K562 treated with DMSO at 1 percent for 24 hours (cell line): ENCODE measurements around the gene WBP11. TPM values are rescaled to one million over a fixed set of nuclear protein-coding genes. Genes with fewer than 3 reads are reported as not detected.

Source experiments
- total RNA-seq: library from RNA; unstranded; fragments of 300-600 nt; gene quantifications from 2 replicates; pipeline ENCODE4 v1.2.3, GENCODE V29; 2022; ENCODE audit warnings: low read depth; ENCODE audit not compliant: insufficient read depth

WBP11 gene
- total RNA-seq, result 27.4 and 28.5 TPM in 2 replicates

DNA sequence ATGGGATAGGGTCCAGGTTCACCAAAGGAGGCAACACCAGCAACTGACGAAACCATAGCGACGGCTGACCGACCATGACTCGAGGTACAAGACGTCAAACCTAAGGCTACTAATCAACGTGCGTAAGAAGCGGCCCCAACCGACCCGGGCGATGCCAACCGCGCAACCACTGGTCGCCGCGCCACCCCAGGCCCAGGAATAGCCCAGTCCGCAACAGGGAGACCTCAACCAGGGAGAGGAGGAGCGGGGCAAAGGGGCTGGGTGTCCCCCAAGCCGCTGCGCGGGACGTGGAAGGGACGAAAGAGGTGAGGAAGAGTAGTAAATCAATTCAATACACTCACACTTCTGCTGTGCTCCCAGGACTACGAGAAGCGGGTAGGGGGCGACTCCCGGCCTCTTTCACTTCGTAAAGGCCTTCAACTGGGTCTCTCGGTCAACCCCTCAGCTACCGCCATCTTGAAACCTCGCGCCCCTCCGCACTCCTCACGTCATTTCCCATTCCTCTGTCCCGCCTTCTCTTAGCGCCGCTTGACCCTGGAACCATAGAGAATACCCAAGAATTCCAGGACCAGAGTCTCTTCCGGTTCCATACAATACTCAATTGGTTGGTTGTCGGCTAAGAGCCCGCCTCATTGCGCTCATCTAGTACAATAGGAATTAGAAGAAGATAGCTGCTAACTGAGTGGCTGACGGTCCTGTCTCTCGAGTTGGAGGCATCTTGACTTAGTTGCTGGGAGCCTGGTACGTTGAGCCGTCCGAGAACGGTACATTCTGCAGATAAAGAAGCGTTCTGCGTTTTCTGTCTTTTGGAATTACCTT, at the start of gene WBP11, which contains the start of gene C12orf60:
TSS of gene WBP11 (minus strand) at position 468 of the 819 bp plus-strand sequence. CDS start 2,095 bp downstream, outside the sequence.
TSS of gene C12orf60 (plus strand) at position 660 of the 819 bp plus-strand sequence. CDS start 19,266 bp downstream, outside the sequence.

DNA sequence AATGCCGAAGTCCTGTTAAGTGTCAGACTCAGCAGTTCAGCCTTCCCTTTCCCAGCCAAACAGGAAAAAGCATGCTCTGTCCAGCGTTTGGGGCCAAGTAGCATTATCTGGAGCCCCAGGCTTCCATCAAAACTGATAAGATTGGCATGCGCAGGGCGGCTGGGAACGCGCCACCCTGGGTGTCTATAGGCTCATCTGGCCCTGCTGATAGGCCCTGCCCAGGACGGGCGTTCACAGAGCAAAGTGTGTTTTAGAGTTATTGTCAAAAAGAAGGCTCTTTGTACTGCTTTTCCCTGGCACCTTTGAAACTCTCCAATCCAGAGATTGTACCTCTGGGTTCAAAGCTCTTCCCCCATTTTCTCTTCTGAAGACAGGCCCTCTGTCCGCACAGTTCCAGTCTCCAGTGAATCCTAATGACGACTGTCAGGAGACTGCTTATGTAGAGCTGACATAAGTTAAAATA, 40.2 kb upstream of the WBP11 start, which contains the start of gene ART4:
TSS of gene ART4 (minus strand) at position 102 of the 463 bp plus-strand sequence. CDS start 413 bp downstream, outside the sequence.

DNA sequence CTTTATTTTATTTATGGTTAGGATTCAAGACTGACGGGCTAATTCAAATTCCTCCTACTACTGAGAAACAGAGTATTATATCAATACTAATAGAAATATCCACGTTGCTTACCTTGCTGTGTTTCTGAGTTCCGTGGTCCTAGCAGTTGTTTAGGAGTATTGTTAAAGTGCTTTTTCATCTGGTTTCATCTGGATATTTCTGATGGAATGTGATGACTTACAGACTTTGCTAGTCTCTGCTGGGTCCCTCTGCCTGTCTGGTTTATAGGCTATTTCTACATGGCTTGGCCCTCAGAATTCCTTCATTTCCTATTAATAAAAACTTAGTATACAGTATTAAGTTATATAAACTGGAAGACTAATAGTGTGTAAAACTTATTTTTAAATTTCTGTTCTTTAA, 10.7 kb upstream of the WBP11 start, which contains the start of gene SMCO3:
TSS of gene SMCO3 (minus strand) at position 169 of the 400 bp plus-strand sequence. CDS start 7,502 bp downstream, outside the sequence.

Other genes with a start within 250 kb of the WBP11 start
- 13.5 and 14.7 TPM in 2 replicates for gene PLBD1, start 235.6 kb downstream of the WBP11 start, total RNA-seq
- gene GUCY2C, start 106.9 kb downstream of the WBP11 start, total RNA-seq, result not detected in 2 replicates
- 0.66 and 1.0 TPM in 2 replicates for gene C12orf60, start 192 bp upstream of the WBP11 start, total RNA-seq
- not detected in 2 replicates for gene SMCO3, start 10.7 kb upstream of the WBP11 start, total RNA-seq
- not detected in 2 replicates for gene ART4, start 40.0 kb upstream of the WBP11 start, total RNA-seq
- gene MGP, start 82.4 kb upstream of the WBP11 start, total RNA-seq, result not detected in 2 replicates
- not detected in 2 replicates for gene ERP27, start 135.1 kb upstream of the WBP11 start, total RNA-seq
- 55.8 and 60.8 TPM in 2 replicates for gene ARHGDIB, start 158.1 kb upstream of the WBP11 start, total RNA-seq
- gene PDE6H, start 169.6 kb upstream of the WBP11 start, total RNA-seq, result not detected in 2 replicates